ENCODE data around the gene SRSF4. TPM values are rescaled to one million over a fixed set of nuclear protein-coding genes. Genes with fewer than 3 reads are reported as not detected.

Gene SRSF4
- total and polyA plus RNA-seq, 7 donors, result 42.2 to 84.8 (median 69.0) TPM

- no peaks in the 10 kb centered on the region for H3K9me3 ChIP-seq
- no peak for DNase-seq
- 84 to 90% (median 88%) methylated on average over 8 of the region's 8 CpGs for WGBS, 3 donors
- H3K4me3 ChIP-seq, result no peak overlapping the region
- peaks cover 3 to 4% of the 10 kb centered on the region in 2 donors for H3K36me3 ChIP-seq (ENCODE audit: insufficient read depth in 1 of 2, low read depth in 1 of 2)
- ATAC-seq, result no peak
- intact Hi-C loops (cut with DNase I), result no loop called here
- no peak for TF ChIP-seq CTCF (IDR thresholded peaks at IDR 0.05)
- peaks cover 34% of the 10 kb centered on the region for H3K4me1 ChIP-seq
- H3K27me3 ChIP-seq (ENCODE audit: insufficient read depth in 3 of 3, low read length in 2 of 3), result no peaks in the 10 kb centered on the region
- no peak overlapping the region for H3K27ac ChIP-seq
These were observed 9.2 kb downstream of the SRSF4 start for GRCh38 chr1:29172415-29172939.

- no peak for TF ChIP-seq CTCF (IDR thresholded peaks at IDR 0.05)
- no peak for DNase-seq
- ATAC-seq, result no peak
- peaks cover 26% of the 10 kb centered on the region for H3K4me1 ChIP-seq
- peak overlapping the region; percentile 18 for H3K27ac ChIP-seq
- WGBS, 3 donors, result 72 to 86% (median 81%) methylated on average over 5 of the region's 5 CpGs
- no peaks in the 10 kb centered on the region for H3K9me3 ChIP-seq
- peaks cover 3 to 14% of the 10 kb centered on the region in 2 donors for H3K36me3 ChIP-seq (ENCODE audit: insufficient read depth in 1 of 2, low read depth in 1 of 2)
- no peaks in the 10 kb centered on the region for H3K27me3 ChIP-seq (ENCODE audit: insufficient read depth in 3 of 3, low read length in 2 of 3)
- intact Hi-C loops (cut with DNase I), result no loop called here
- no peak overlapping the region for H3K4me3 ChIP-seq
These were observed 10.2 kb downstream of the SRSF4 start for GRCh38 chr1:29171521-29171920.

- TF ChIP-seq CTCF (IDR thresholded peaks at IDR 0.05), result no peak
- Histone ChIP-seq H3K4me3 (no peak overlapping the region), H3K27me3 (ENCODE audit: insufficient read depth in 3 of 3, low read length in 2 of 3) (no peaks in the 10 kb centered on the region), H3K9me3 (no peaks in the 10 kb centered on the region), H3K36me3 (ENCODE audit: insufficient read depth in 1 of 2, low read depth in 1 of 2) (peaks cover 5 to 18% of the 10 kb centered on the region in 2 donors), H3K4me1 (peaks cover 22% of the 10 kb centered on the region), H3K27ac (peak overlapping the region; percentile 18)
- ATAC-seq, result peak; percentile 44 to 82 (median 64)
- intact Hi-C loops (cut with DNase I), result no loop called here
- WGBS, 3 donors, result 10% methylated on average over 3 of the region's 3 CpGs
- no peak for DNase-seq
These were observed 10.6 kb downstream of the SRSF4 start for GRCh38 chr1:29171089-29171488.

- no peak overlapping the region for H3K27ac ChIP-seq
- no peaks in the 10 kb centered on the region for H3K9me3 ChIP-seq
- intact Hi-C loops (cut with DNase I), result no loop called here
- peaks cover 22% of the 10 kb centered on the region for H3K4me1 ChIP-seq
- ATAC-seq (no peak), DNase-seq (no peak)
- H3K36me3 ChIP-seq (ENCODE audit: insufficient read depth in 1 of 2, low read depth in 1 of 2), result peaks cover 5 to 29% of the 10 kb centered on the region in 2 donors
- no peak for TF ChIP-seq CTCF (IDR thresholded peaks at IDR 0.05)
- no peak overlapping the region for H3K4me3 ChIP-seq
- no peaks in the 10 kb centered on the region for H3K27me3 ChIP-seq (ENCODE audit: insufficient read depth in 3 of 3, low read length in 2 of 3)
- 70 to 83% (median 83%) methylated on average over 3 of the region's 3 CpGs for WGBS, 3 donors
These were observed 11.7 kb downstream of the SRSF4 start for GRCh38 chr1:29169976-29170375.

- Histone ChIP-seq H3K4me3 (no peak overlapping the region), H3K27me3 (ENCODE audit: insufficient read depth in 3 of 3, low read length in 2 of 3) (no peaks in the 10 kb centered on the region), H3K36me3 (ENCODE audit: insufficient read depth in 1 of 2, low read depth in 1 of 2) (peaks cover 5 to 43% of the 10 kb centered on the region in 2 donors), H3K9me3 (no peaks in the 10 kb centered on the region), H3K4me1 (peaks cover 40% of the 10 kb centered on the region), H3K27ac (no peak overlapping the region)
- no peak for TF ChIP-seq CTCF (IDR thresholded peaks at IDR 0.05)
- ATAC-seq (no peak), DNase-seq (no peak)
- WGBS, 3 donors, result 98 to 99% (median 99%) methylated on average over 9 of the region's 9 CpGs
- intact Hi-C loops (cut with DNase I), result no loop called here
These were observed 13.8 kb downstream of the SRSF4 start for GRCh38 chr1:29167904-29168303.

Data from psoas muscle (tissue), 8 donors.